Measurements from ENCODE around the gene NVL.

DNA sequence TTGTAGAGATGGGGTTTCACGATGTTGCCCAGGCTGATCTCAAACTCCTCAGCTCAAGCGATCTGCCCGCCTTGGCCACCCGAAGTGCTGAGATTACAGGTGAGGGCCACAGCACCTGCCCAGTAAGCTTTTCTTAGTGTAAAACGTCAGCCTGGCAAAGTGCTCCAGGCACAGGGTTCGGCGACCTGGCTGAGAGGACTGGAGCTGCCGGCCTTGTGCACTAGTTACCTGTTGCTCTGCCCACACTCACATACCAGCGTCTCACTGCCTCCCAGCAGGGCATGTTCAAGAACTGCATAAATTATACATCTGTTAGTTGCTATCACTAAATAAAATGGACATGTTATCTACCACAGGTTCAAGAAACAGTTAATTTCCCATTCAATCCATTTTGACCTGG, 91.8 kb downstream of the NVL start:
- no peak for TF ChIP-seq CTCF (IDR thresholded peaks at IDR 0.05)
- TF ChIP-seq POLR2AphosphoS5 (IDR thresholded peaks at IDR 0.05): no peak

All from breast epithelium (tissue), 3 donors.